K562 (cell line): Measurements from ENCODE around the gene ERVV-1. TPM values are rescaled to one million over a fixed set of nuclear protein-coding genes. Genes with fewer than 3 reads are reported as not detected.
A peak's percentile ranks its signal among the peaks of the same experiment; 100 is the strongest.

Source experiments
- E2F3 ChIP-seq: fragments of 250-450 bp; sonication (Bioruptor Pico); IDR thresholded peaks from 2 replicates; pipeline ENCODE4 v1.4.0; 2020; ENCODE audit warnings: mild to moderate bottlenecking
- MEF2D ChIP-seq: conservative IDR thresholded peaks from 2 replicates; pipeline ENCODE4 v1.6.1; 2016; ENCODE audit warnings: low read depth, missing genetic modification characterization, missing compliant biosample characterization
- PATZ1 ChIP-seq: fragments of 250-450 bp; sonication (Bioruptor Pico); IDR thresholded peaks from 2 replicates; pipeline ENCODE4 v1.5.0; 2020; ENCODE audit warnings: mild to moderate bottlenecking, borderline replicate concordance
- STAT5B ChIP-seq: fragments of 250-450 bp; sonication (Bioruptor Pico); IDR thresholded peaks from 2 replicates; pipeline ENCODE4 v1.8.0; 2021; ENCODE audit warnings: mild to moderate bottlenecking, inconsistent platforms
- VEZF1 ChIP-seq: fragments of 200-800 bp; sonication (Bioruptor generic); IDR thresholded peaks from 2 replicates; pipeline ENCODE4 v1.6.1; 2017; ENCODE audit warnings: missing genetic modification characterization, missing compliant biosample characterization
- XRCC5 ChIP-seq: fragments of 200-400 bp; formaldehyde crosslinking; IDR thresholded peaks from 2 replicates; pipeline ENCODE4 v1.6.1; 2017; ENCODE audit warnings: low read depth, mild to moderate bottlenecking, low read length
- ZBTB26 ChIP-seq: fragments of 450-650 bp; formaldehyde crosslinking; IDR thresholded peaks from 2 replicates; pipeline ENCODE4 v1.4.0; 2022; ENCODE audit warnings: missing genetic modification characterization
- ZBTB33 ChIP-seq: sonication (generic); formaldehyde crosslinking; IDR thresholded peaks from 2 replicates; pipeline ENCODE4 v1.8.1; 2023; ENCODE audit warnings: mild to moderate bottlenecking, missing genetic modification reagents
- ZNF551 ChIP-seq: fragments of 250-450 bp; sonication (Bioruptor Pico); IDR thresholded peaks from 2 replicates; pipeline ENCODE4 v1.5.0; 2021; ENCODE audit warnings: mild to moderate bottlenecking, moderate library complexity
- ZNF609 ChIP-seq: sonication (generic); formaldehyde crosslinking; IDR thresholded peaks from 2 replicates; pipeline ENCODE4 v1.8.1; 2023; ENCODE audit warnings: missing genetic modification reagents, mild to moderate bottlenecking, borderline replicate concordance
- ZNF699 ChIP-seq: fragments of 250-450 bp; sonication (Bioruptor Pico); IDR thresholded peaks from 2 replicates; pipeline ENCODE4 v1.8.0; 2021; ENCODE audit warnings: mild to moderate bottlenecking, moderate library complexity; ENCODE audit not compliant: insufficient replicate concordance
- polyA plus RNA-seq, 8 experiments: library from polyadenylated mRNA; depleted of rRNA in 4 of 8; stranded (reverse) in 5 of 8; unstranded in 3 of 8; fragments of >200 nt; fragmentation: Nextera tagmentation in 2 of 8; fragmentation: Illumina TruSeq in 1 of 8; extraction: Ambion mirVana in 2 of 8; extraction: Trizol in 1 of 8; gene quantifications; 2 replicates each; pipeline versions ENCODE4 v1.2.1 to v1.2.3, GENCODE V29; 2011 to 2014; ENCODE audit warnings: inconsistent platforms in 1 of 8, missing spikeins in 1 of 8
- total RNA-seq, 7 experiments: library from RNA; depleted of rRNA in 6 of 7; stranded (reverse); fragments of >200 nt in 6 of 7; fragmentation: Illumina TruSeq in 2 of 7; extraction: Trizol in 2 of 7; gene quantifications; 2 replicates each; pipeline versions ENCODE4 v1.2.1 to v1.2.3, GENCODE V29; 2011 to 2021; ENCODE audit warnings: low replicate concordance in 1 of 7

Gene ERVV-1
- total and polyA plus RNA-seq, 9 of the 15 experiments (the other 6 are each of a cell fraction or from before 2014, with no cell fraction given), result 0.08 TPM; not detected in 8

- no peak for TF ChIP-seq ZNF609 (CRISPR knock-in tag)
- no peak for TF ChIP-seq E2F3 (CRISPR knock-in tag)
- no peak for TF ChIP-seq ZNF699 (CRISPR knock-in tag)
- no peak for TF ChIP-seq STAT5B (CRISPR knock-in tag)
- TF ChIP-seq ZBTB33 (CRISPR knock-in tag), result peak; percentile 91
- no peak for TF ChIP-seq PATZ1 (CRISPR knock-in tag)
- TF ChIP-seq ZNF551 (CRISPR knock-in tag), result no peak
- no peak for TF ChIP-seq ZBTB26
- no peak for TF ChIP-seq XRCC5
- TF ChIP-seq MEF2D (tag), result no peak
- TF ChIP-seq VEZF1 (CRISPR knock-in tag), result peak; percentile 45; the same call in 1 of the 2 replicates
Measured at GRCh38 chr19:52993342-52994178, 20.2 kb upstream of the ERVV-1 start (continued).
